Fibroblast of lung (primary cell): Measurements from ENCODE around the gene CIDEC. TPM values are rescaled to one million over a fixed set of nuclear protein-coding genes. Genes with fewer than 3 reads are reported as not detected.
"Not testable (repeated sequence)": the region's sequence is repeated elsewhere in the genome, so short reads cannot be mapped to it uniquely, and the experiment has no call there.

ENCODE experiments used
- DNase-seq, 2 donors: peaks; one replicate each; pipeline versions ENCODE4 v3.0.0 to v3.0.0-alpha.2; 2010; ENCODE audit warnings: low read depth in 2 of 2
- H2AFZ ChIP-seq: 2 replicates; pipeline ENCODE4 v1.5.1; 2012; ENCODE audit warnings: low read length, control low read depth, inconsistent platforms
- H3K27ac ChIP-seq: 2 replicates; pipeline ENCODE4 v1.5.1; 2011; ENCODE audit warnings: low read length, control low read depth; ENCODE audit not compliant: insufficient read depth
- H3K27me3 ChIP-seq: 2 replicates; pipeline ENCODE4 v1.5.1; 2011; ENCODE audit warnings: mild to moderate bottlenecking, low read length; ENCODE audit not compliant: control insufficient read depth, insufficient read depth
- H3K36me3 ChIP-seq: 2 replicates; pipeline ENCODE4 v1.5.1; 2011; ENCODE audit warnings: low read length; ENCODE audit not compliant: control insufficient read depth, insufficient read depth
- H3K4me1 ChIP-seq: 2 replicates; pipeline ENCODE4 v1.5.1; 2011; ENCODE audit warnings: low read length; ENCODE audit not compliant: control insufficient read depth, insufficient read depth; ENCODE audit errors: extremely low read depth
- H3K4me2 ChIP-seq: 2 replicates; pipeline ENCODE4 v1.5.1; 2011; ENCODE audit warnings: low read length, control low read depth; ENCODE audit not compliant: insufficient read depth; ENCODE audit errors: extremely low read depth
- H3K4me3 ChIP-seq, 4 experiments: fragments of 200-600 bp in 1 of 4; sonication (generic) in 1 of 4; replicated peaks in 1 of 4; 2 replicates each; pipeline ENCODE4 v1.5.1; 2011 to 2016; ENCODE audit warnings: low read length in 4 of 4, low read depth in 3 of 4, mild to moderate bottlenecking in 3 of 4, control low read depth in 2 of 4, inconsistent platforms in 1 of 4, mixed read lengths in 1 of 4; ENCODE audit not compliant: insufficient read depth in 1 of 4; ENCODE audit errors: control extremely low read depth in 1 of 4
- H3K79me2 ChIP-seq: 2 replicates; pipeline ENCODE4 v1.5.1; 2012; ENCODE audit warnings: mild to moderate bottlenecking, low read length, inconsistent platforms; ENCODE audit not compliant: control insufficient read depth, insufficient read depth
- H3K9ac ChIP-seq: 2 replicates; pipeline ENCODE4 v1.5.1; 2011; ENCODE audit warnings: mild to moderate bottlenecking, low read length, control low read depth; ENCODE audit not compliant: insufficient read depth
- H3K9me3 ChIP-seq: 2 replicates; pipeline ENCODE4 v1.5.1; 2012; ENCODE audit warnings: low read depth, low read length; ENCODE audit not compliant: control insufficient read depth, insufficient read depth
- H4K20me1 ChIP-seq: 2 replicates; pipeline ENCODE4 v1.5.1; 2011; ENCODE audit warnings: low read length; ENCODE audit not compliant: control insufficient read depth, insufficient read depth; ENCODE audit errors: extremely low read depth
- CTCF ChIP-seq, 2 donors: IDR thresholded peaks in 1 of 2; conservative IDR thresholded peaks in 1 of 2; 1 replicate in 1 of 2; 2 replicates in 1 of 2; pipeline ENCODE4 v1.5.1; 2011 to 2012; ENCODE audit warnings: low read length in 2 of 2, control low read depth in 1 of 2, inconsistent platforms in 1 of 2, low read depth in 1 of 2, mild to moderate bottlenecking in 1 of 2
- EZH2 ChIP-seq: IDR thresholded peaks from 2 replicates; pipeline ENCODE4 v1.5.1; 2012; ENCODE audit warnings: low read length, control low read depth, mild to moderate bottlenecking; ENCODE audit errors: missing control alignments
- polyA plus RNA-seq, 2 donors: library from polyadenylated mRNA; depleted of rRNA in 1 of 2; stranded (reverse) in 1 of 2; unstranded in 1 of 2; fragments of >200 nt; gene quantifications; 2 replicates each; pipeline ENCODE4 v1.2.1, GENCODE V29; 2011 to 2012; ENCODE audit warnings: missing spikeins in 1 of 2
- total RNA-seq: library from RNA; depleted of rRNA; stranded (reverse); fragments of >200 nt; gene quantifications from 2 replicates; pipeline ENCODE4 v1.2.1, GENCODE V29; 2014

The CIDEC gene
- total and polyA plus RNA-seq, 2 donors (not counting 1 experiment from before 2014, with no cell fraction given) = 0.08 to 0.17 TPM

- Histone ChIP-seq H3K27ac (no peak overlapping the region), H3K4me2 (no peak overlapping the region), H3K9ac (no peak overlapping the region)
Measured at GRCh38 chr3:9901967-9902366, 21.9 kb upstream of the CIDEC start.

GRCh38 chr3:9900965-9901415 lies 20.9 kb upstream of the CIDEC start:
- not testable (repeated sequence) for H3K36me3 ChIP-seq, DNase-seq, H3K27ac ChIP-seq, H3K4me3 ChIP-seq, H3K4me2 ChIP-seq, H3K9me3 ChIP-seq, H3K27me3 ChIP-seq, H3K79me2 ChIP-seq, H3K9ac ChIP-seq, H2AFZ ChIP-seq, H4K20me1 ChIP-seq
- peaks cover 12% of the 10 kb centered on the region for H3K4me1 ChIP-seq

More at GRCh38 chr3:9901967-9902366, 21.9 kb upstream of the CIDEC start:
- H3K9me3 ChIP-seq = no peaks in the 10 kb centered on the region
- H3K4me3 ChIP-seq = no peak overlapping the region
- H2AFZ ChIP-seq = no peak overlapping the region
- H3K36me3 ChIP-seq = no peaks in the 10 kb centered on the region
- H4K20me1 ChIP-seq = no peaks in the 10 kb centered on the region
- TF ChIP-seq CTCF (conservative IDR thresholded peaks at IDR 0.05 in 1 of 2, IDR thresholded peaks at IDR 0.05 in 1 of 2; ENCODE audit: low read depth in 1 of 2, low read length in 2 of 2) (no peak), EZH2 (no peak)
- no peak for DNase-seq
- H3K27me3 ChIP-seq = no peaks in the 10 kb centered on the region
- no peaks in the 10 kb centered on the region for H3K79me2 ChIP-seq
- peaks cover 12% of the 10 kb centered on the region for H3K4me1 ChIP-seq

- TF ChIP-seq EZH2 (no peak), CTCF (conservative IDR thresholded peaks at IDR 0.05 in 1 of 2, IDR thresholded peaks at IDR 0.05 in 1 of 2; ENCODE audit: low read depth in 1 of 2, low read length in 2 of 2) (no peak)
- Histone ChIP-seq H3K9ac (no peak overlapping the region), H3K4me2 (no peak overlapping the region), H3K4me1 (peaks cover 12% of the 10 kb centered on the region), H3K4me3 (no peak overlapping the region), H3K27ac (no peak overlapping the region), H3K27me3 (no peaks in the 10 kb centered on the region), H3K9me3 (no peaks in the 10 kb centered on the region), H3K79me2 (no peaks in the 10 kb centered on the region), H4K20me1 (no peaks in the 10 kb centered on the region), H2AFZ (no peak overlapping the region), H3K36me3 (no peaks in the 10 kb centered on the region)
- DNase-seq = no peak
Measured at GRCh38 chr3:9899289-9899791, 19.3 kb upstream of the CIDEC start.
